AG08396 (cell line): ENCODE results near the gene SMAP1.

Experiments
- DNase-seq: peaks from one replicate; pipeline ENCODE4 v3.0.0; 2012; ENCODE audit warnings: low spot score, mixed read lengths

Gene SMAP1

DNA sequence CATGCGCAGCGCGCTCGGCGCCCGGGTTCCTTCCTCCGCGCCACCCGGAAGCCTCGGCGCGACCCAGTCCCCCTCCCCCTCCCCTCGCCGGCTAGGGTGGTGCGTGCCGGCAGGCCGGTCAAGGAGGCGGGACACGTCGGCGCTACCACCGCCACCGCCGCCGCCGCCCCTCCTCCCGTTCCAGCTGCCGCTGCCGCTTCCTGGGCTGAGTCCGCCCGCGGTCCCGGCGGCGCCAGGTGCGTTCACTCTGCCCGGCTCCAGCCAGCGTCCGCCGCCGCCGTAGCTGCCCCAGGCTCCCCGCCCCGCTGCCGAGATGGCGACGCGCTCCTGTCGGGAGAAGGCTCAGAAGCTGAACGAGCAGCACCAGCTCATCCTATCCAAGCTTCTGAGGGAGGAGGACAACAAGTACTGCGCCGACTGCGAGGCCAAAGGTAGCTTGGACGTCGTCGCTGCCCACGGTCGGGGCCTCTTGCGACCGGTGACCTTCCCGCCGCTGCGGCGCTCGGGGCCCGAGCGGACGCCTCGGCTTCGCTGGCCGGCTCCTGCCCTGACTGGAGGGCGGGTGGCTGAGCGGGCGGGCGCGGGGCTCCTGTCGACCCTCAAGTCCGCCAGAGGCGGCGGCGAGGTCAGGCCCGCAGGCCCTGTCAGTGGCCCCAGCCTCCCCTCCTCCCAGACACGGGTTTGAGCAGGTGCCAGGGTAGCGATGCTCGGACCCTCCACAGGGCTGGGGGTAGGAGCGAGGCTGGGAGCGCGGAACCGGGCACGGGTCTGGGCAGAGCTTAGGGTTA, at the start of gene SMAP1:
Gene SMAP1 (plus strand): TSS at position 173 of the 788 bp plus-strand sequence. CDS start 141 bp downstream, at position 314.
- DNase-seq = peak; percentile 99

DNA sequence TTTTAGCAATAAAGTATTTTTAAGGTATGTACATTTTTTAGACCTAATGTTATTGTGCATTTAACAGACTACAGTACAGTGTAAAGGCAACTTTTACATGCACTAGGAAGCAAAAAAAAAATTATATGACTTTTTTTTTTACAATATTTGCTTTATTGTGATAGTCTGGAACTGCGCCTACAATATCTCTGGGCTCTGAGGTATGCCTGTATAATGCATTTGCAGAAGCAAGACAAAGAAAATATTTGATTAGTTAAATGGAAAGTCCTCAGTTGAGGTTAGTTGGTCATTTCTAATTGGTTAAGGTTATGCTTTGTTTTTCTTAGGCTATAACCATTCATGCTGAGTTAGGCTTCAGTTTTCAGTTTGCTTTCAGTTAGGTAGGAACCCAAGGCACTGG, 46.9 kb upstream of the SMAP1 start:
- no peak for DNase-seq

DNA sequence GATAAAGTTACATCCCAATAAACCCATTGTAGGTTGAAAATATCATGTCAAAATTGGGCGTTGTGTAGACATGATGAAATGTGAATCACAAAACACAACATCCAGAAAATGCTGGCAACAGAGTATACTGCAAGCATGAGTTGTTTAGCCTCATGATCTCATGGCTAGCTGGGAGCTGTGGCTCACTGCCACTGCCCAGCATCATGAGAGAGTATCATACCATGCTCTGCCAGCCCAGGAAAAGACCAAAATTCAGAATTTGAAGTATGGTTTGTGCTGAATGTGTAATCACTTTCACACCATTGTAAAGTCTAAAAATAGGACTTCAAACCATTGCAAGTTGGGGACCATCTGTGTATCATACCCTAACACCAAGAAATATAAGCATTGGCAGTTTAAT, 45.2 kb upstream of the SMAP1 start:
- DNase-seq = no peak

DNA sequence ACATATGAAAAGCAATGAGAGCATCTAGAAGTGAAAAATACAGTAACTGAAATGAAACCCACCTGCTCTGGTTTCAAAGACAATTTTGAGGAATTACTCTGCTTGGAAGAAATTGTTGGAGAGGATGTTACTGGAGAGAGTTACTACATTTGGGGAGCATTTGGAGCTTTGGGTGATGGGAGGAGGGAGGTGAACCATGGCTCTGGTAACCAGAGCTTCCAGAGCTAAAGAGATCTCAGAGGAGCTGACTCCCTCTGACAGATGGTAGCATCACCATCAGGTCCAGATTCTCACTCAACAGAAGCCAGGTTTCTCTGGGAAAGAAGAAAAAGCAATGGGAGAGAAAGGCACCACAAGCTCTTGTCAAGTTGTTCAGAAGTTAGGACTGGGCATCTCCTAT, 42.2 kb upstream of the SMAP1 start:
- no peak for DNase-seq

DNA sequence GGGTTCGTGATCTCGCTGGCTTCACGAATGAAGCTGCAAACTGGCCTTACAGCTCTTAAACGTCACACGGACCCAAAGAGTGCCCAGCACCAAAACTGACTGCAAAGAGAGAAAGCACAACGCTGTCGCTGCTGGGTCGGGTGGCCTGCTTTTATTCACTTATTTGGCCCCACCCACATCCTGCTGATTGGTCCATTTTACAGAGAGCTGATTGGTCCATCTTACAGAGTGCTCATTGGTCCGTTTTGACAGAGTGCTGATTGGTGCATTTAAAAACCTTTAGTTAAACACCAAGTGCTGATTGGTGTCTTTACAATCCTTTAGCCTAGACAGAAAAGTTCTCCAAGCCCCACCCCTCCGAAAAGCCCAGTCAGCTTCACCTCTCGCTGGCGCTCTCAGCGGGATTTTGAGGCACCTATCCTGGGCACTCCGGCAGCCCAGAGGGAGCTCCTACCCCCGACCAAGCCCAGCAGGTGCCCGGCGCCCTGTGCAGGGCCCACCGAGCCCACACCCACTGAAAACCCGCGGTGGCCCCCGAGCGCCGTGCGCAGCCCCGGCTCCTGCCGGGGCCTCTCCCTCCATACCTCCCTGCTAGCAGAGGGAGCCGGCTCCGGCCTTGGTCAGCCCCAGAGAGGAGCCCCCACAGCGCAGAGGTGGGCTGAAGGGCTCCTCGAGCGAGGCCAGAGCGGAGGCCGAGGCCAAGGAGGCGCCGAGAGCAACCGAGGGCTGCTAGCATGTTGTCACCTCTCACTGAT, 40.0 kb upstream of the SMAP1 start:
- no peak for DNase-seq

DNA sequence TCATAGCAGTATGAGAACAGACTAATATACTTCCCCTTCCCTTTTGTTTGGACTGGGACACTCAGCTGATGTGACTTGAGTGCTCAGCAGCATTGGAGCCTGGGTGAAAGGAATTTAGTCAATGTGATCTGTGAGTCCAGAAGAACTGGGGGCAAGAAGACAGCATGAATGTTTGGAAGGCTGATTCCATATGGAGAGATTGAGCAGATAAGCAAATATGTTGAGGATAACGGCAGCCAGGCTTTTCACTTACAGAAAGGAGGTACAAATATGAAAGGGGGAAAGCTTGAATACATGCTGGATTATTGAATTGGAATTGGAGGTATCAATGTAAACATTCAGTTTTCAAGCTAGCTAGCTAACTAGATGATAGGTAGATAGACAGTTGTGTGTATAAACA, 37.8 kb upstream of the SMAP1 start:
- DNase-seq = no peak

DNA sequence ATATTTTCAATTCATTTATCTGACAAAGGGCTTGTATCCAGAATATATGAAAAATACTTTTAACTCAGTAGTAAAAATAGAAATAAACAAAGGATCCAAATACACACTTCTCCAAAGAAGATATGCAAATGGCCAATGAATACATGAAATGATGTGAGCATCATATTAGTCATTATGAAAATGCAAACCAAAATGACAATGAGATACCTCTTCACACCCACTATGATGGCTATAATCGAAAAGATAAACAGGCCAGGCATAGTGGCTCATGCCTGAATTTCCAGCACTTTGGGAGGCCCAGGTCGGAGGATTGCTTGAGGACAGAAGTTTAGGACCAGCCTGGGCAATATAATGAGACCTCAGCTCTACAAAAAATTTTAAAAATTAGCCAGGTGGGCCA, 33.8 kb upstream of the SMAP1 start:
- no peak for DNase-seq

DNA sequence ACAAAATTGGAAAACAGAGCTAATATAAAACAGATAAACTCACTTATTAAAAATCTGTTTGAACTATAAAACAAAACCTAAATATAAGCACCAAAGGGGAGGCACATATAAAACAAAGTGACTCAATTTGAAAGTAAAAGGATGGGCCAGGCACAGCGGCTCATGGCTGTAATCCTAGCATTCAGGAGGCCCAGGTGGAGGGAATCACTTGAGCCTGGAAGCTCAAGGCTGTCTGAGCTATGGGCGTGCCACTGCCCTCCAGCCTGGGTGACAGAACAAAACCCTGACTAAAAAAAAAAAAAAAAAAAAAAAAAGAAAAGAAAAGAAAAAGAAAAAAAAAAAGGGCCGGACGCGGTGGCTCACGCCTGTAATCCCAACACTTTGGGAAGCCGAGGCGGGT, 31.1 kb upstream of the SMAP1 start:
- no peak for DNase-seq

DNA sequence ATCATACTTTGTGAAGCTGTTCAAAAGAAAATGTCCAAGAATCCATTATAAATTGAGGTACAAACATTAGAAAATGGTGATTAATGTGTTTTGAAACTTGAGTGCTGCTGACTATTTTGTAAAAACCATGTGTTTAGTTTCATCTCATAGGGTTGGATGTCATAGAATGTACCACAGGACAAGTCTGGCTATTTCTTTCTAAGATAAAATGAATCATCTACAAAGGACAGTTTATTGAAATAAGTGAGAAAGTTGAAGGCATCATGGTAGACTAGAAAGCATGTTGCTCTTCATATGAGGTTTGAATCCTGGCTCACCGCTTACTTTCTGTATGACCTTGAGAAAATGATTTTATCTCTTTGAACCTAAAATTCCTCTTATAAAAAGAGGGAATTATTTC, 29.2 kb upstream of the SMAP1 start:
- DNase-seq = no peak

DNA sequence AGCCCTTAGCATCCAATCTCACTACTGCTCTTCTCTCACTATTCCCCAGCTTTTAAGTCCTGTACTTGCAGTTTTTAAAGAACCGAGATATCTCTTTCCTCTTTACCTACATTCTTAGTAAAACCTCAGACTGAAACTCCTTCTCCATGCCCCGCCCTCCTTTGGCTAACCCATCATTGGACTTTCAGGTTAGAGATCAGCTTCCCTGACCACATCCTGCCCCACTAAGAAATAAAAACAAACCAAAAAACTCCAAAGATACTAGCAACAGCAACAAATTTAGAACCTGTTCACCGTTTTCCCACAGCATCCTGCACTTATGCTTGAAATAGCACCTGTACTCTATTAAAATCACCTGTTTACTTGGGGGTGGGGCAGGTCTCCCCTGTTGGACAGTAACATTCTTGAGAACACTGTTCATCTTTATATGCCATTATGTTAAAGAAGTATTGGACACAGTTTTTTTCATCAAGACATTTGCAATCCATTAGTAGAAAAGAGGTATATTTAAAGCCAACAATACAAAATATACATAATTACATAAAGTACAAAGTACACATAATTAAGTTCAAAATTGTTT, 16.3 kb upstream of the SMAP1 start:
- DNase-seq = no peak

DNA sequence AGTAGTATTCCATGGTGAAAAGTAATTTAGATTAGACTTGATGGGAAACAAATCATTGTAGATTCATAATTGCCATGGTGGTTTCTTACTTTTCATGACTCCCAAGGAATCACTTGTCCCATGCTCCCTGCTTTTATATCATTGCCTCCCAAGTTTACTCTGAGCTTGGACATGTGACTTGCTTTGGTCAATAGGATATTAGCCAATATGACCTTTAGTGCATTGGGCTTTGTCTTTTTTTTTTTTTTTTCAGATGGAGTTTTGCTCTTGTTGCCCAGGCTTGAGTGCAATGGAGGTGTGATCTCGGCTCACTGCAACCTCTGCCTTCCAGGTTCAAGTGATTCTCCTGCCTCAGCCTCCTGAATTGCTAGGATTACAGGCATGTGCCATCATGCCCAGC, 15.5 kb upstream of the SMAP1 start:
- DNase-seq = no peak

DNA sequence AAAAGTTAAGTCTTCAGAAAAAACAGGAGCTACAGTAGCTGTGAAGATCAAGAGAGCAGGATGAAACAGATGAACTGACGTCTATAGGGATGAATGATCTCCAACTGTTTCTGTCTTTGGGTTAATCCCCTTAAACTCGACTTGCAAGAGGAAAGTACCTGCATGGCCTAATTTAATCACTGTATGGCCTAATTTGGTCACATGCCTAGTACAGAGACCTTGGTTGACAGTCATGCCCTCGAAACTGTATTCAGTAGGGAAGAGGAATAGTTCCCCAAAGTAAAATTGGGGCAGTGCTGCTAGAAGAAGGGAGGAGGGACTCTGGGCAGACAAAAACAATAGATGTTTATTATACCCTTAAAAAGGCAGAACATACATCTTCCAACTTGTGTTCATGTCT, 10.0 kb upstream of the SMAP1 start:
- DNase-seq = no peak

DNA sequence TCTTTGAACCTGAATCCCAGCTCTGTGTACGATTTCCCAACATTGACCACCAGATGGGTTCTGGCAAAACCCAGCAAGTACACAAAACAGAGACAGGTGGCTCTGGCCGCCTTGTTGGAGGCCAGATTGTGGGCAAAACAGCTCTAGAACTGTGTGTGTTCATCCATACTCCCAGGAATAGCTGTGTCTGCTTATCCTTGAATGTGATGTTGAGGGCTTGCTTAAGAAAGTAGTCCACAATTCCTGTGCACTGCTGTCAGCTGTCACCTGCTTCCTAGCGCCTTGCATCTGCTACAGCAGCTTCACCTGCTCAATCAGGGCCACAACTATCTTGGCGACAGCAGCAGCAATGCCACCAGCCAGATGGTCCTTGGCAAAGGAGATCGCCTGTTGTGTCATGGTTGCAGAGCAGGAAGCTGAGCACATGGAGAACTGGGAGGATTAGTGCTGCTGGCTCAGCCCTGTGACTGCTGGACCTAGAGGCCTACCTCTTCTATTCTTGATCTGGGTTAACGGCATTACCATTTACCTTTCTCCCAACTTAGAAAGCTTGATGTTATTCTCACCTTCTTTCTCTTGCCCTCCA, 3.7 kb upstream of the SMAP1 start:
- no peak for DNase-seq

DNA sequence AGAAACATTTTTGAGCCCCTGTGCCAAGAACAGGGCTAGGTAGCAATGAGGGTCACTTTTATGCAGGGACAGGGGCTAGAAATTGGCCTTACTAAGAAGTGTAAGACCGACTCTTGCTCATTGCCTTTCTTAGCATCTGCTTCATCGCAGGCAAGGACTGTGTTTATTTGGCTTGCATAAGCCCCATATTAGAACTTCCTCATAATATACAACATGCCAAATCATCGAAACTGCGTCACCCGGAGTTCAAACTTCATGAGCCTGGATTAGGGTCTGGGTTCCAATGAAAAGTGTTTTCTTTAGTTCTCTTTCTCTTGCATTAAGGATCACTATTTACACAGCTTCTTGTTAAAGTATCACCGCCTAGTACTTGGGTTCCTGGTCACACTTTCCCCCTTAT, 977 bp upstream of the SMAP1 start:
- DNase-seq = no peak

DNA sequence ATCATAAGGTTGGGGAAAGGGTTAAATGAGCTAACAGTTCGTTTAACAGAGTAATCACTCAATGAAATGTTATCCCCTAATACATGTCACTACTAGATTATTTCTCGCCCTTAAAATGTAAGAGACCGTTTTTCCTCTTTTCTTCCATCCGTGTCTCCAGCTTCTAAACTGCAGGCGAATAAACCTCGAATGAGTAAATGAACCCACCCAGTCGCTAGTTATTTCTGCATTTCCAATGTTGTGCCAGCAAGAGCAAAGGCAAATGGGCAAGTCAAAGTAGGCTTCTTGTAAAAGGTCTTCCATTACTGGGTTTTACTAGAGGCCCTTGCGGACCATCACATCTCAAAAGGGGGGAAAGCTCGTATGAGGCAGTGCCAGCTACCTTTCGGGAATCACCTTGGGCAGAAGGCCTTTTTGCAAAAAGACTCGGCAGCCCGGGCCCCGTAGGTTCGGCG, 400 bp upstream of the SMAP1 start:
- no peak for DNase-seq

DNA sequence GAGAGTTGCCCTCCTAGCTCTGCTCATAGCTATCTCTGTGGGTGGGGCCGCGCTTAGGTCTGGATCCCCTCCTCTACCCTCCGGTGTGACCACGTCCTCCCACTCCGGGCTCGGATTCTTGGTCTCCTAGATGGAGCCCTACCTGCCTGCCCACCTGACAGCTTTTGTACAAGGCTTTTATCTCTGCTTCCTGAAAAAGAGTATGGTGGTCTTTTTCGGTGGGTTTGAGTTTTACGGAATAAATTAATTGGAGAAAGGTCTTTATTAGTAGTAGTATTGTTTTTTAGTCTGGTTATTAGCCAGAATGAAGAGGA, 773 bp downstream of the SMAP1 start:
- DNase-seq = no peak

DNA sequence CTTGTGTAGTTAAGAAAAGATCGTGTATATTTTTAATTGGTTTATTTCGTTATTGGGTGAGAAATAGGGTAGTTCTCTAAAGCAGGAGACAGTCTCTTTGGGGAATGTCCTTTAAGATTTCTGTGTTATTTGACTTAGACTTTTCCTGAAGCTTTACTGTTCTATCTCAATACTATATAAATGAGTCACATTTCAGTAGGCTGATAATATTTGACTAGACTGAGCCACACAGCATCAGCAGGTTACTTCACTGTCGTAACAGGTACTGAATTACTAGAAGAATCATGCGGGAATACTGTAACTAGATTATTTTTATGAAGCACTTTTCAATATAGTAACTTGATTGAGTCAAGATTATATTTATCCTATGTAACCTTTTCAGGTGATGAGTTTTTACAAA, 1.4 kb downstream of the SMAP1 start:
- no peak for DNase-seq

DNA sequence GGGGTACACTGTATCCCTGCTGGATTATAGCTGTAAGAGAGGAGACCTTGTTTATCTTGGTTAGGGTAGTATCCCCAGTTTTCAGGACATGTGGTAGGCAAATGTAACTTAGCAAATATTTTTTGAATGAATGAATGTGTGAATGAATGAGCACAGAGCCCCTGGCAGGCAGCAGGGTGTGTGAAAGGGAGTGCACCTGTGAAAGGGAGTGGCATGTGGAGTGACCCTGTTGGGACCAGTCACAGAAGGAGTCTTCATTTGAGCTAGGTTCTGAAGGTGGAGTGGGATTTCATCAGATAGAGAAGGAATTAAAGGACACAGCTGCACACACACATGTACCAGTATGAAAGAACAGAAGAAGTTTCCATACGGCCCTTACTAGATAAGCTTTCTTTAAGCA, 4.9 kb downstream of the SMAP1 start:
- no peak for DNase-seq

DNA sequence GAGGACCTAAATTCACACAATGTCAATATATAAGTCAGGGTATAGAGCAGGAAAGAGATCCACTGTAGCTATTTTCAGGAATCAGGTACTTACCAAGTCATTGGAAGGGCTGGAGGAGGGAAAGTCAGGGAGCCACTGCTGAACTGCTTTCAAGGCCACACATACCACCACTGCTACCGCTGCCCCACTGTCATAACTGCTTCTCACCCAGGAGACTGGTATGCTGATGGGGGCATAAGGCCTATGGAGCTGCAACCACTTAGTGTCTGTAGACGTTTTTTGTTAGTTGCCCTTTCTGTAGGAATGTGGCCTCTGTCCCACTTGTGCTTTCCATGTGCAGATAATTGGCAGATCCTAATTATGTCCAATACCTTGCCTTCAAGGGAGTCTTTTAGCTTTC, 5.4 kb downstream of the SMAP1 start:
- no peak for DNase-seq

DNA sequence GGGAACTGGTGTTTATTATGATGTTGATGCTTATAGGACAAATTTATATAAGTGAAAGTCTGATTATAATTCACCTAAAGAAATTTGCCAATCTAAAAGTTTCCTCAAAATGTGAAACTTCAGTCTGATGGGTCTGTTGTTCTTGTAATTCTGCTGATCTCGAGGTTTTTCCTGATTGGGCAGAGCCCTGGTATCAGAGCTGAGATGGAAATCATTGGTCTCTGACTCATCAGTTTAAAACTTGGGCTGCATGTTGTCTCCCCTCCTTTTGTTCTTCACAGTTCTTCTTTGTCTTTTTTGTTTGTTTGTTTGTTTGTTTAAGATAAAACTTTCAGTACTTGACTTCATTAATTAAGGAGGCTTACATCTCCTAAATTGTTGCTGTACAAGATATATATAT, 5.9 kb downstream of the SMAP1 start:
- peak; percentile 50 for DNase-seq

DNA sequence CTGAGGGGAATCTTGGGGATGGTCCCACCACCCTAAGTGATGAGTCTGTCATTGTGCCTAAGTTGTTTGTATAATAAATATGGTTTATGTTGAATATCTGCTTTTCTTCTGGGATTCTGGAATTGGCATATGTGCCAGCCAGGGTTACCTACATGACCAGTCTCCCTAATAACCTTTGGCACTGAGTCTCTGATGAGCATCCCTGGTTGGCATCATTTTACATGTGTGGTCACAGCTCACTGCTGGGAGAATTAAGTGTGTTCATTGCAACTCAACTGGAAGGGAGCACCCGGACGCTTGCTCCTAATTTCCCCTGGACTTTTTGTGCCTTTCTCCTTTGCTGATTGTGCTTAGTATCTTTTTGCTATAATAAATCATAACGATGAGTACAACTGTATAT, 8.1 kb downstream of the SMAP1 start:
- no peak for DNase-seq

DNA sequence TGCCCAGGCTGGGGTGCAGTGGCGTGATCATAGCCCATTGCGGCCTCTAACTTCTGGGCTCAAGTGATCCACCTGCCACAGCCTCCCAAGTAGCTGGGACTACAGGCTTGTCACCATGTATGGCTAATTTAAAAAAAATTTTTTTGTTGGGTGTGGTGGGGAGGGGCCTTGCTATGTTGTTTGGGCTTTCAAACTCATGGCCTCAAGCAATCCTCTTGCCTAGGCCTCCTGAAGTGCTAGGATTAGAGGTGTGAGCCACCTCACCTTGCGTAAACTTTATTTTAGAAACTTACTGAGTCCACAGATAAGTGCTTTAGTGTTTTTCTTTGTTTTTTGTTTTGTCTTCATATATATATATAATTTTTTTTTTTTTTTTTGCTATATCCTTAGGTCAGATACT, 9.1 kb downstream of the SMAP1 start:
- no peak for DNase-seq

DNA sequence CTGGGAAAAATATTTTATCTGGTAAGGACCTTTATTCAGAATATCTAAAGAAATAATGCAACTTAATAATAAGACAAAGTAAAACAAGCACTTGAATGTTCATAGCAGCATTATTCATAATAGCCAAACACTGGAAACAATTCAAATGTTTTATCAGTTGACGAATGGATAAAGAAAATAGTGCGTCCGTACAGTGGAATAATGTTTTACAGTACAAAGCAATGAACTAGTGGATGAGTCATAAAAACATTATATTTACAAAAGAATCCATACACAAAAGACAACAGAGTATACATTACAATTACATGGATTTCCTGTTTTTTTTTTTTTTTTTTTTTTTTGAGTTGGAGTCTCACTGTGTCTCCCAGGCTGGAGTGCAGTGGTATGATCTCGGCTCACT, 12.7 kb downstream of the SMAP1 start:
- no peak for DNase-seq
